A673 (cell line): ENCODE results near the gene VENTX.

ENCODE experiments used
- CTCF ChIP-seq: fragments of 300-800, 200-600 bp; sonication (generic); conservative IDR thresholded peaks from 2 replicates; pipeline ENCODE4 v1.5.1; 2017; ENCODE audit warnings: low read depth, mild to moderate bottlenecking, antibody characterized with exemption, low read length, moderate library complexity, mixed read lengths
- EZH2 ChIP-seq: fragments of 200-600 bp; sonication (generic); IDR thresholded peaks from 2 replicates; pipeline ENCODE4 v1.6.1; 2017; ENCODE audit warnings: borderline replicate concordance, low read depth, mild to moderate bottlenecking, mixed read lengths, antibody characterized with exemption, low read length; ENCODE audit not compliant: poor library complexity, severe bottlenecking

GRCh38 chr10:133275684-133276092 is 38.0 kb downstream of the VENTX start:
- no peak for TF ChIP-seq CTCF
- no peak for TF ChIP-seq EZH2
